Epithelial cell of proximal tubule (primary cell): Measurements from ENCODE around the gene RRAGB. TPM values are rescaled to one million over a fixed set of nuclear protein-coding genes. Genes with fewer than 3 reads are reported as not detected.
A peak's percentile ranks its signal among the peaks of the same experiment; 100 is the strongest.

ENCODE experiments used
- DNase-seq: peaks from one replicate; pipeline ENCODE4 v3.0.0-alpha.2; 2011; ENCODE audit warnings: low read depth
- H3K4me3 ChIP-seq: 2 replicates; pipeline ENCODE4 v1.5.1; 2011; ENCODE audit warnings: low read depth, mild to moderate bottlenecking, low read length
- total RNA-seq: library from RNA; depleted of rRNA; stranded (reverse); fragments of >200 nt; gene quantifications from 2 replicates; pipeline ENCODE4 v1.2.3, GENCODE V29; 2015
- TF ChIP-seq, protein P1 (sequence below): conservative IDR thresholded peaks from 2 replicates; pipeline ENCODE4 v1.5.1; 2012; ENCODE audit warnings: low read depth, mild to moderate bottlenecking, low read length

The RRAGB gene
- total RNA-seq, 1 donor from 2014 or later = 6.2 TPM

DNA sequence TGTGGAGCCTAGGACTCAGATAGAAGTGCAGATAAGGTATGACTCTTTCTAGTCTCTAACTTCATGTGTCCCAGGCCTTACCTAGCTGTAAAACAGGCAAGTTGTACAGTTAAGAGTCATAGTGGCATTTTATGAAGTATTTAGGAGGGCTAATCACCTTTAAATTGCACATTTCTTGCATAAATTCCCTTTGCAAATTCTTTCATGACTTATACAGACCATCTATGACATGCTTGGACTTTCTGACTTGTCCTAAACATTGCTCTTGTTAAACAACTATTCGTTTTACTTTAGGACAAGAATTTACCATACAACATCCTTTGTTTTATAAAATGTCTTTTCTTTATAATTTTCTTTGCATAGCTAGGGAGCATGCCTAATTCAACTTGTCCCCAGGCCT is 7.8 kb upstream of the RRAGB start:
- H3K4me3 ChIP-seq = no peak overlapping the region
- TF ChIP-seq, protein P1, sequence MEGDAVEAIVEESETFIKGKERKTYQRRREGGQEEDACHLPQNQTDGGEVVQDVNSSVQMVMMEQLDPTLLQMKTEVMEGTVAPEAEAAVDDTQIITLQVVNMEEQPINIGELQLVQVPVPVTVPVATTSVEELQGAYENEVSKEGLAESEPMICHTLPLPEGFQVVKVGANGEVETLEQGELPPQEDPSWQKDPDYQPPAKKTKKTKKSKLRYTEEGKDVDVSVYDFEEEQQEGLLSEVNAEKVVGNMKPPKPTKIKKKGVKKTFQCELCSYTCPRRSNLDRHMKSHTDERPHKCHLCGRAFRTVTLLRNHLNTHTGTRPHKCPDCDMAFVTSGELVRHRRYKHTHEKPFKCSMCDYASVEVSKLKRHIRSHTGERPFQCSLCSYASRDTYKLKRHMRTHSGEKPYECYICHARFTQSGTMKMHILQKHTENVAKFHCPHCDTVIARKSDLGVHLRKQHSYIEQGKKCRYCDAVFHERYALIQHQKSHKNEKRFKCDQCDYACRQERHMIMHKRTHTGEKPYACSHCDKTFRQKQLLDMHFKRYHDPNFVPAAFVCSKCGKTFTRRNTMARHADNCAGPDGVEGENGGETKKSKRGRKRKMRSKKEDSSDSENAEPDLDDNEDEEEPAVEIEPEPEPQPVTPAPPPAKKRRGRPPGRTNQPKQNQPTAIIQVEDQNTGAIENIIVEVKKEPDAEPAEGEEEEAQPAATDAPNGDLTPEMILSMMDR = no peak
- no peak for DNase-seq

DNA sequence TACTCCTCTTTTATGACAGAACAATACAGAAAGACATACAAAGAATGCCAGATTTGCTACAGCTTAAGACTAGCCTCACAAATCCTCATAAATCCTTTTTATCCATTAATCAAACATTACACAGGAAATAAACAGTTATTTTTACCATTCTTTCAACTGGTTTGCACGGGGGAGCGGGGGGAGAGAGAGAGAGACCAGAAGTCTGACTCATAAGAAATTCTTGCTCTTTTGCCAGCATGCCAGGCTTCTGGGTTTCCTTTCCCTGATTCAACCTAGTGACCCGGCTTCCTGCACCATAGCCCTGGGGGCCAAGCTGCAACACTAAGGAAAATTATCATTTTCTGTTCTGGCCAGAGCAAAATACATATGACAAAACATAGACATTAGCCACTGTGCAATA is 6.8 kb upstream of the RRAGB start:
- DNase-seq = peak; percentile 38
- H3K4me3 ChIP-seq = no peak overlapping the region
- TF ChIP-seq, protein P1 = no peak

DNA sequence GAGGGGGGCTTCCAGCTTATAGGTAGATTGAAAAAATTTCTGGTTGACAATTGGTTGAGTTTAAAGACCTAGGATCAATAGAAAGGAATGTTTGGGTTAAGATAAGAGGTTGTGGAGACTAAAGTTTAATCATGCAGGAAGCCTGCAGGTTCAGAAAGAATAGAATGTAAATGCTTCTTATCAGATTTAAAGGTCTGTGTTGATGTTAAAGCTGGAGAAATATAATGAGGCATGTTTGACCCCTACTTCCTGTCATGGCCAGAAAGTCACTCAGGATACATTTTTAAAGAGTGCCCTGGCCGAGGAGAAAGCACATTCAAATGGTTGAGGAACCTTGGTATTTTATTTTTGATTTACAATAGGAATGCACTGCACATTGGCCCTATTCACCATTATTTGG is 3.9 kb upstream of the RRAGB start:
- no peak overlapping the region for H3K4me3 ChIP-seq
- DNase-seq = no peak
- TF ChIP-seq, protein P1 = no peak

DNA sequence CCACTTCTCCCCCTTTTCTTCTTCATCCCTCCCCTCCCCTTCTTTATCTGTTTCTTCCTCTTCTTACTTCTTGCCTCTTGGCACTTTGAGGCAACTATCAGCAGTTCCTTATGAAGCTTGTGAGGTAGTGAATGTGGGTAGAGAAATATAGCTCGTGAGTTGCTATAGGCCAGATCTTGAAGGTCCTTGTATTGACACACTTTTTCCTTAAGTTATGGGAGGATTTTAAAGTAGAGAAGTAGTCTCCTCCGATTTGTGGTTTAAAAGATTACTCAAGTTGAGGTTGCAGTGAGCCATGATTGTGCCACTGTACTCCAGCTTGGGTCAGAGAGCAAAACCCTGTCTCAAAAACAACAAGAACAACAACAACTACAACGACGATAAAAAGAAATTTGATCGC is 3.4 kb upstream of the RRAGB start:
- no peak overlapping the region for H3K4me3 ChIP-seq
- DNase-seq = no peak
- TF ChIP-seq, protein P1 = no peak

DNA sequence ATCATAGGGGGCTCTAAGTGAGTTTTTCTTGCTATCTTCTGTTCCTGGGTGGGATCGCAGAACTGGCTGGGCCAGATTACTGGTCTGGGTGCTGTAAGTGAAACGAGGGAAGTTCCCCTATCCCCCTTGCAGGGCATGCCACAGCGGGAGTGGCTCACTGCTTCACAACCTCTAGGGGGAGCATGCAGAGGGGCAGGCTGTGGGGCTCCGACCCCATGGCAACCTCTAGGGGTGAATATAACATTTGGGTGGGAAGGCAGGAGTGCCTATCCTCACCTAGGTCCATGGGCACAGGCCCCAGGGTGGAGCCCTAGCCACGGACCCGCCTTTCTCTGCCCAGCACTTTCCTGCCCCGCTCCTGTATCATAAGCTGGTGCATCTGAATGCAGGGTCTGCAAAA is 1.7 kb upstream of the RRAGB start:
- TF ChIP-seq, protein P1 = no peak
- H3K4me3 ChIP-seq = no peak overlapping the region
- no peak for DNase-seq

DNA sequence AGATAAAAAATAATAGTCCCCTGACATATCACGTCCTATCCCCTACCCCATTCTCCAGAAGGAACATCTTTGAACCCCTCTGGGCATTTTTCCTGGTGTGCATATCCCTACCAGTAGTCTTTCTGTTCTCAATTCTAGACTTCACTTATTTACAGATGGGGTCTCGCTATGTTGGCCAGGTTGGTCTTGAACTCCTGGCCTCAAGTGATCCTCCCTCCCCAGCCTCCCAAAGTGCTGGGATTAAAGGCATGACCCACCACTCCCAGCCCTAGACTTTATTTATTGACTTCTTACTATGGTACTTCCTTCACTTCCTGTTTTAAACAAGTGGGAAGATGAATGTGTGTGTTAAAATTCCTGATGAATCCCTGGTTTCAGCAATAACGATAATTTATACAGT is 612 bp upstream of the RRAGB start:
- no peak for DNase-seq
- TF ChIP-seq, protein P1 = no peak
- peak overlapping the region; percentile 82 for H3K4me3 ChIP-seq

DNA sequence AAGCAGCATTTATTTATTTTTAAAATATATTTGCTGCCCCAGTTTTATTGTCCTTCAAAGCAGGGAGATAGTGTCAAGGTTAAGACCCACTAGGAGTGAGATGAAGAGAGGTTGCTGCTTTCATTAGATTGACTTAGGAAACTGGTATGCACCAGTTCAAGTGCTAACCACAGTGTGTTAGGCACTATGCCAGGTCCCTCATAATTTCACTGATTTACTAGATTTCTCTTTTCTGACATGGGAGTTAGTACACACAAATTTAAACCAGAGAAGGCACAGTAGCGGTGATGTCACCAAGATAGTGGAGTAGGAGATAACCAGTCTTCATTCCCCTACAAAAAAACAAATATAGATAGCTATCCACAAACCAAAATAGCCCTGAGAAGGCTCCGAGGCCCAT is 14.3 kb downstream of the RRAGB start:
- H3K4me3 ChIP-seq = no peak overlapping the region
- DNase-seq = no peak
- TF ChIP-seq, protein P1 = no peak
